GM23338 (cell line): ENCODE data around the gene AXIN1. TPM values are rescaled to one million over a fixed set of nuclear protein-coding genes. Genes with fewer than 3 reads are reported as not detected.

Experiments
- ATAC-seq: fragments of 200-7000 bp; cut with Tn5 transposase; 3 replicates; pipeline ENCODE4 v1.9.1; 2020
- DNase-seq: peaks from one replicate; pipeline ENCODE4 v3.0.0-alpha.2; 2015; ENCODE audit warnings: low spot score
- H2AFZ ChIP-seq: fragments of 200-600 bp; sonication (generic); 2 replicates; pipeline ENCODE4 v1.8.0; 2016; ENCODE audit warnings: antibody characterized with exemption, mild to moderate bottlenecking, moderate library complexity
- H3F3A ChIP-seq: fragments of 200-600 bp; sonication (generic); replicated peaks from 2 replicates; pipeline ENCODE4 v1.8.0; 2017; ENCODE audit warnings: antibody characterized with exemption, mixed run types, low read depth
- H3K27ac ChIP-seq: fragments of 200-600 bp; sonication (generic); 2 replicates; pipeline ENCODE4 v1.6.1; 2016; ENCODE audit warnings: low read depth
- H3K27me3 ChIP-seq: fragments of 200-600 bp; sonication (generic); 2 replicates; pipeline ENCODE4 v1.8.0; 2016; ENCODE audit warnings: mild to moderate bottlenecking, mixed run types, moderate library complexity; ENCODE audit not compliant: insufficient read depth
- H3K36me3 ChIP-seq: fragments of 200-600 bp; sonication (generic); 2 replicates; pipeline ENCODE4 v1.8.0; 2016; ENCODE audit warnings: mild to moderate bottlenecking; ENCODE audit not compliant: insufficient read depth
- H3K4me1 ChIP-seq: fragments of 200-600 bp; sonication (generic); 2 replicates; pipeline ENCODE4 v1.8.0; 2016; ENCODE audit warnings: mild to moderate bottlenecking, moderate library complexity; ENCODE audit not compliant: insufficient read depth
- H3K4me2 ChIP-seq: fragments of 200-600 bp; sonication (generic); 2 replicates; pipeline ENCODE4 v1.7.1; 2017; ENCODE audit warnings: mixed run types
- H3K4me3 ChIP-seq: fragments of 200-600 bp; sonication (generic); 2 replicates; pipeline ENCODE4 v1.6.1; 2016; ENCODE audit warnings: mixed run types
- H3K79me2 ChIP-seq: fragments of 200-600 bp; sonication (generic); replicated peaks from 2 replicates; pipeline ENCODE4 v1.8.0; 2017; ENCODE audit warnings: mild to moderate bottlenecking; ENCODE audit not compliant: insufficient read depth
- H3K9me2 ChIP-seq: fragments of 200-600 bp; sonication (generic); 2 replicates; pipeline ENCODE4 v1.8.0; 2017; ENCODE audit not compliant: insufficient read depth
- H4K20me1 ChIP-seq: fragments of 200-600 bp; sonication (generic); replicated peaks from 2 replicates; pipeline ENCODE4 v1.8.0; 2017; ENCODE audit warnings: mild to moderate bottlenecking; ENCODE audit not compliant: insufficient read depth
- H3K27ac Mint-ChIP-seq: 2 replicates; pipeline ENCODE4 v1.8.0; 2020; ENCODE audit warnings: inconsistent platforms, mild to moderate bottlenecking, moderate library complexity, mixed read lengths
- H3K27me3 Mint-ChIP-seq: 3 replicates; pipeline ENCODE4 v1.8.0; 2022; ENCODE audit warnings: low read depth, mild to moderate bottlenecking, moderate library complexity, mixed read lengths, inconsistent platforms; ENCODE audit not compliant: insufficient read depth, poor library complexity
- H3K36me3 Mint-ChIP-seq: 3 replicates; pipeline ENCODE4 v1.8.0; 2021; ENCODE audit warnings: low read depth, mild to moderate bottlenecking, inconsistent platforms, moderate library complexity, mixed read lengths
- H3K4me1 Mint-ChIP-seq: 3 replicates; pipeline ENCODE4 v1.8.0; 2020; ENCODE audit warnings: mild to moderate bottlenecking, inconsistent platforms, mixed read lengths
- H3K4me3 Mint-ChIP-seq: 3 replicates; pipeline ENCODE4 v1.8.0; 2021; ENCODE audit warnings: moderate library complexity, mild to moderate bottlenecking, inconsistent platforms, mixed read lengths
- H3K9me3 Mint-ChIP-seq: 3 replicates; pipeline ENCODE4 v1.8.0; 2020; ENCODE audit warnings: moderate library complexity, mild to moderate bottlenecking, inconsistent platforms, mixed read lengths
- CREB1 ChIP-seq: fragments of 250-450 bp; sonication (Bioruptor Pico); IDR thresholded peaks from 2 replicates; pipeline ENCODE4 v1.5.0; 2020; ENCODE audit warnings: low read depth, mild to moderate bottlenecking, moderate library complexity
- CTCF ChIP-seq, 2 experiments: fragments of 200-600 bp in 1 of 2; sonication (generic) in 1 of 2; conservative IDR thresholded peaks; 2 replicates each; pipeline versions ENCODE4 v1.5.1 to v1.6.1; 2016 to 2017; ENCODE audit warnings: antibody characterized with exemption in 2 of 2, low read depth in 2 of 2, mild to moderate bottlenecking in 2 of 2, moderate library complexity in 1 of 2
- ETS1 ChIP-seq: IDR thresholded peaks from 2 replicates; pipeline ENCODE4 v1.6.1; 2016; ENCODE audit warnings: antibody characterized with exemption
- EZH2 ChIP-seq: fragments of 200-600 bp; sonication (generic); IDR thresholded peaks from one replicate; pipeline ENCODE4 v1.8.0; 2017; ENCODE audit warnings: antibody characterized with exemption, mild to moderate bottlenecking, low read depth; ENCODE audit not compliant: unreplicated experiment
- EZH2phosphoT487 ChIP-seq: fragments of 200-600 bp; sonication (generic); IDR thresholded peaks from one replicate; pipeline ENCODE4 v1.8.1; 2018; ENCODE audit warnings: antibody characterized with exemption; ENCODE audit not compliant: unreplicated experiment
- JUNB ChIP-seq: IDR thresholded peaks from one replicate; pipeline ENCODE4 v1.6.1; 2016; ENCODE audit warnings: antibody characterized with exemption; ENCODE audit not compliant: unreplicated experiment
- NANOG ChIP-seq: IDR thresholded peaks from 2 replicates; pipeline ENCODE4 v1.6.1; 2016; ENCODE audit warnings: antibody characterized with exemption, borderline replicate concordance
- POLR2AphosphoS5 ChIP-seq: IDR thresholded peaks from 2 replicates; pipeline ENCODE4 v1.6.1; 2016; ENCODE audit warnings: antibody characterized with exemption, low read depth
- REST ChIP-seq: IDR thresholded peaks from one replicate; pipeline ENCODE4 v1.6.1; 2018; ENCODE audit warnings: antibody characterized with exemption; ENCODE audit not compliant: unreplicated experiment
- STAT1 ChIP-seq: IDR thresholded peaks from one replicate; pipeline ENCODE4 v1.6.1; 2016; ENCODE audit warnings: antibody characterized with exemption; ENCODE audit not compliant: unreplicated experiment
- ZNF114 ChIP-seq: fragments of 250-450 bp; sonication (Bioruptor Pico); IDR thresholded peaks from 2 replicates; pipeline ENCODE4 v1.5.0; 2020; ENCODE audit warnings: mild to moderate bottlenecking, moderate library complexity
- ZNF331 ChIP-seq: fragments of 250-450 bp; sonication (Bioruptor Pico); IDR thresholded peaks from 2 replicates; pipeline ENCODE4 v1.5.0; 2020; ENCODE audit warnings: low read depth, mild to moderate bottlenecking, moderate library complexity
- ZNF462 ChIP-seq: fragments of 250-450 bp; sonication (Bioruptor Pico); IDR thresholded peaks from 2 replicates; pipeline ENCODE4 v1.5.0; 2020; ENCODE audit warnings: mild to moderate bottlenecking, moderate library complexity
- polyA plus RNA-seq: library from polyadenylated mRNA; unstranded; fragments of >200 nt; fragmentation: Nextera tagmentation; extraction: Ambion mirVana; gene quantifications from 2 replicates; pipeline ENCODE4 v1.2.1, GENCODE V29; 2016
- total RNA-seq: library from RNA; depleted of rRNA; stranded (reverse); fragments of >200 nt; shearing (Covaris generic); gene quantifications from 2 replicates; pipeline ENCODE4 v1.2.3, GENCODE V29; 2014

Gene AXIN1
- total and polyA plus RNA-seq, 2 experiments from 2014 or later: 14.3 to 54.5 TPM

- Mint-ChIP-seq H3K9me3 (peaks cover 18% of the 10 kb centered on the region), H3K36me3 (peaks cover 13% of the 10 kb centered on the region; the same call in 2 of the 3 replicates), H3K27ac (no peak overlapping the region), H3K4me3 (no peak overlapping the region), H3K27me3 (peaks cover 23% of the 10 kb centered on the region), H3K4me1 (peaks cover 28% of the 10 kb centered on the region)
- H3K36me3 ChIP-seq: no peaks in the 10 kb centered on the region; the same call in 1 of the 2 replicates
- no peak overlapping the region for H3K4me3 ChIP-seq
- H3K4me2 ChIP-seq: no peak overlapping the region
- peaks cover 14% of the 10 kb centered on the region for H3F3A ChIP-seq
- DNase-seq: no peak
- no peak overlapping the region for H3K27ac ChIP-seq
- H4K20me1 ChIP-seq: no peaks in the 10 kb centered on the region; the same call in 1 of the 2 replicates
- TF ChIP-seq ETS1 (no peak), NANOG (no peak), JUNB (no peak), CTCF (conservative IDR thresholded peaks at IDR 0.05; ENCODE audit: low read depth in 2 of 2) (no peak), EZH2 (no peak), REST (no peak), ZNF114 (CRISPR knock-in tag) (no peak), EZH2phosphoT487 (no peak), ZNF462 (no peak), CREB1 (CRISPR knock-in tag) (no peak), STAT1 (no peak), POLR2AphosphoS5 (no peak), ZNF331 (no peak)
- no peak for ATAC-seq
- no peaks in the 10 kb centered on the region for H3K27me3 ChIP-seq
- H2AFZ ChIP-seq: no peak overlapping the region
- H3K79me2 ChIP-seq: no peaks in the 10 kb centered on the region
- no peaks in the 10 kb centered on the region for H3K4me1 ChIP-seq
- H3K9me2 ChIP-seq: no peaks in the 10 kb centered on the region
These were observed 40.0 kb upstream of the AXIN1 start for GRCh38 chr16:392450-393030.
